ENCODE measurements around the gene CFAP61.

GRCh38 chr20:20271271-20271670 lies 218.9 kb downstream of the CFAP61 start:
- TF ChIP-seq CTCF (IDR thresholded peaks at IDR 0.05) (no peak), POLR2A (IDR thresholded peaks at IDR 0.05) (no peak)

All from heart left ventricle (tissue), 13 donors.